Ovary (tissue), 9 donors: Measurements from ENCODE around the gene SLC26A3. TPM values are rescaled to one million over a fixed set of nuclear protein-coding genes. Genes with fewer than 3 reads are reported as not detected.

Source experiments
- DNase-seq, 5 donors: peaks; one replicate each; pipeline ENCODE4 v3.0.0-alpha.2; 2019 to 2020
- H3K27ac ChIP-seq, 2 donors: fragments of 200-600 bp; one replicate each; pipeline versions ENCODE4 v1.5.1 to v1.8.0; 2019 to 2022
- H3K27me3 ChIP-seq: fragments of 200-600 bp; one replicate; pipeline ENCODE4 v1.8.0; 2022
- H3K36me3 ChIP-seq: fragments of 200-600 bp; sonication (generic); one replicate; pipeline ENCODE4 v1.5.1; 2019
- H3K4me1 ChIP-seq: one replicate; pipeline ENCODE4 v1.8.1; 2013; ENCODE audit warnings: mild to moderate bottlenecking, moderate library complexity; ENCODE audit not compliant: insufficient read depth
- H3K4me3 ChIP-seq: fragments of 200-600 bp; sonication (generic); one replicate; pipeline ENCODE4 v1.5.1; 2017
- H3K9me3 ChIP-seq, 2 donors: fragments of 200-600 bp in 1 of 2; sonication (generic) in 1 of 2; one replicate each; pipeline versions ENCODE4 v1.5.1 to v1.8.1; 2013 to 2019; ENCODE audit warnings: mild to moderate bottlenecking in 1 of 2, moderate library complexity in 1 of 2
- EP300 ChIP-seq: sonication (generic); formaldehyde crosslinking; IDR thresholded peaks from one replicate; pipeline ENCODE4 v1.6.1; 2017; ENCODE audit warnings: antibody characterized with exemption
- POLR2A ChIP-seq: fragments of 450-650 bp; IDR thresholded peaks from one replicate; pipeline ENCODE4 v1.6.1; 2017; ENCODE audit warnings: antibody characterized with exemption, mild to moderate bottlenecking, moderate library complexity
- WGBS, 3 donors: extraction: QIAGEN DNeasy Blood & Tissue Kit in 1 of 3; methylation state at CpG; one replicate each; pipeline versions ENCODE4 v1.1.5 to v1.1.7; 2013 to 2017; 5-methylcytosine and 5-hydroxymethylcytosine counted together
- intact Hi-C, 4 donors: fragments of 100-400 bp; cut with DNase I; formaldehyde crosslinking; loops; one replicate each; pipeline versions ENCODE4 v1.11.0 to v1.15.1; 2022 to 2023
- polyA plus RNA-seq, 2 donors: library from polyadenylated mRNA; stranded (reverse); fragments of 200-250 nt in 1 of 2; fragments of 350-450 nt in 1 of 2; fragmentation: Illumina TruSeq in 1 of 2; extraction: RNeasy Lipid Tissue Mini Kit (QIAGEN cat#74804) in 1 of 2; gene quantifications; one replicate each; pipeline ENCODE4 v1.2.3, GENCODE V29; 2013 to 2014
- total RNA-seq, 7 donors: library from RNA; depleted of rRNA in 2 of 7; stranded (reverse); fragments of >200 nt in 2 of 7; fragmentation: NEBNext Ultra II Directional in 3 of 7; extraction: Animal tissue kit (Norgen Biotek cat#: 25700) in 3 of 7; gene quantifications; one replicate each; pipeline versions ENCODE4 v1.1.0 to v1.2.4, GENCODE V29; 2016 to 2023
- TF ChIP-seq, protein P1 (sequence below), 3 donors: fragments of 450-650 bp in 2 of 3; fragments of 200-600 bp in 1 of 3; IDR thresholded peaks; one replicate each; pipeline versions ENCODE4 v1.5.1 to v1.8.0; 2016 to 2022; ENCODE audit warnings: antibody characterized with exemption in 3 of 3, mild to moderate bottlenecking in 1 of 3
- donor health status: DM: no; HTN: no; CAD: no; lungs with moderate emphysema.
- donor health status: DM: no; HTN: no; CAD: no.
- donor health status: Bipolar disorder and iron deficiency.
- donor health status: DM: yes; HTN: yes; CAD: no.
- donor health status: DM: no; HTN: no; CAD: no.
- donor health status: DM: yes; HTN: yes; CAD: no.

Gene SLC26A3
- total and polyA plus RNA-seq, 9 donors, result 0.06 to 1.9 (median 0.38) TPM; not detected in 3

DNA sequence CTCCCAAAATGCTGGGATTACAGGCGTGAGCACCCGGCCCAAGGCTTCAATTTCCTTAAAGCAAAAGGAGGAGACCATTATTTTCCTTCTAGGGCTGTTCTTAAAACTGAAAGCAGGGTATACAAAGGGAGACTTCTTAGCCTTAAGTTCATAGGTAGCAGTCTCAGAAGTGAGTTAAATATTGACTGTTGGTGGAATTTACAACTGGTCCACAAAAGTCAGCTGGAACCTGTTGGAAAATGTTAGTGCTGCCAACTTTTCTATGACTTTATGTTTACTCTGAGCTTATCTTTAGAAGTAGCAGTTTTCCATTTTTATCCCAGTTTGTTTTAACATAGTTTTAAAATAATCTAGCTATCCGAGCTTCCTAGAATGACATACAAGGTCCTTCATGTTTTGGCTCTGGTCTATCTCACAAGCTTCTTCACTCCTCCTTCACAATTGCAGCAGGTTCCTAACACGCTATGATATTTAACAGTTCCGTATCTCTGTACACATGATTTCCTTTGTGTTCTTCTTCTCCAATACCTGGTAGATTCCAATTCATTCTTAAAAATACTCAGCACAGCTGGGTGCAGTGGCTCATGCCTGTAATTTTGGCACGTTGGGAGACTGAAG lies 3.3 kb downstream of the SLC26A3 start:
- H3K36me3 ChIP-seq, result no peaks in the 10 kb centered on the region
- intact Hi-C loops, result loop anchor here in 1 of 4 donors (10.0 kb wide), 1 partner anchor 55 kb away; no protein-coding TSS in a partner anchor
- 6 to 16% (median 8%) methylated on average over 6 of the region's 6 CpGs for WGBS, 3 donors

DNA sequence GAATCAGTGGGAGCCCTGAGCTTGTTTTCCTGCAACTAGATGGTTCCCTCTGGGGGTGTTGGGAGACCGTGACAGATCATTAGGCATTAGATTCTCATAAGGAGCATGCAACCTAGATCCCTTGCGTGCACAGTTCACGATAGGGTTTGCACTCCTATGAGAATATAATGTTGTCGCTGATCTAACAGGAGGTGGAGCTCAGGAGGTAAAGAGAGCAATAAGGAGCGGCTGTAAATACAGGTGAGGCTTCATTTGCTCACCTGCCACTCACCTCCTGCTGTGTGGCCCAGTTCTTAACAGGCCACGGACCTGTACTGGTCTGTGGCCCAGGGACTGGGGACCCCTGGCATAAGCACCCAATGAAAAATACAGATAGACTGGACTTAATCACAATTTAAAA lies 10.7 kb downstream of the SLC26A3 start:
- H3K36me3 ChIP-seq, result no peaks in the 10 kb centered on the region
- H3K27me3 ChIP-seq, result no peaks in the 10 kb centered on the region
- WGBS, 3 donors, result 80 to 85% (median 85%) methylated on average over 6 of the region's 6 CpGs
- H3K4me1 ChIP-seq, result no peaks in the 10 kb centered on the region
- no peak for DNase-seq
- H3K4me3 ChIP-seq, result no peak overlapping the region
- intact Hi-C loops, result loop anchor here in 1 of 4 donors (10.0 kb wide), 1 partner anchor 62 kb away; no protein-coding TSS in a partner anchor
- no peak overlapping the region for H3K27ac ChIP-seq
- H3K9me3 ChIP-seq, result no peaks in the 10 kb centered on the region
- TF ChIP-seq EP300 (no peak), POLR2A (no peak)
- TF ChIP-seq, protein P1, sequence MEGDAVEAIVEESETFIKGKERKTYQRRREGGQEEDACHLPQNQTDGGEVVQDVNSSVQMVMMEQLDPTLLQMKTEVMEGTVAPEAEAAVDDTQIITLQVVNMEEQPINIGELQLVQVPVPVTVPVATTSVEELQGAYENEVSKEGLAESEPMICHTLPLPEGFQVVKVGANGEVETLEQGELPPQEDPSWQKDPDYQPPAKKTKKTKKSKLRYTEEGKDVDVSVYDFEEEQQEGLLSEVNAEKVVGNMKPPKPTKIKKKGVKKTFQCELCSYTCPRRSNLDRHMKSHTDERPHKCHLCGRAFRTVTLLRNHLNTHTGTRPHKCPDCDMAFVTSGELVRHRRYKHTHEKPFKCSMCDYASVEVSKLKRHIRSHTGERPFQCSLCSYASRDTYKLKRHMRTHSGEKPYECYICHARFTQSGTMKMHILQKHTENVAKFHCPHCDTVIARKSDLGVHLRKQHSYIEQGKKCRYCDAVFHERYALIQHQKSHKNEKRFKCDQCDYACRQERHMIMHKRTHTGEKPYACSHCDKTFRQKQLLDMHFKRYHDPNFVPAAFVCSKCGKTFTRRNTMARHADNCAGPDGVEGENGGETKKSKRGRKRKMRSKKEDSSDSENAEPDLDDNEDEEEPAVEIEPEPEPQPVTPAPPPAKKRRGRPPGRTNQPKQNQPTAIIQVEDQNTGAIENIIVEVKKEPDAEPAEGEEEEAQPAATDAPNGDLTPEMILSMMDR (IDR thresholded peaks at IDR 0.05), result no peak

More for the DNA sequence above, 3.3 kb downstream of the SLC26A3 start:
- TF ChIP-seq POLR2A, result no peak
- no peaks in the 10 kb centered on the region for H3K9me3 ChIP-seq
- H3K4me1 ChIP-seq, result peaks cover 11% of the 10 kb centered on the region
- no peak for DNase-seq
- no peaks in the 10 kb centered on the region for H3K27me3 ChIP-seq
- peak overlapping the region in 1 of 2 donors; percentile 1 for H3K27ac ChIP-seq
- H3K4me3 ChIP-seq, result no peak overlapping the region

DNA sequence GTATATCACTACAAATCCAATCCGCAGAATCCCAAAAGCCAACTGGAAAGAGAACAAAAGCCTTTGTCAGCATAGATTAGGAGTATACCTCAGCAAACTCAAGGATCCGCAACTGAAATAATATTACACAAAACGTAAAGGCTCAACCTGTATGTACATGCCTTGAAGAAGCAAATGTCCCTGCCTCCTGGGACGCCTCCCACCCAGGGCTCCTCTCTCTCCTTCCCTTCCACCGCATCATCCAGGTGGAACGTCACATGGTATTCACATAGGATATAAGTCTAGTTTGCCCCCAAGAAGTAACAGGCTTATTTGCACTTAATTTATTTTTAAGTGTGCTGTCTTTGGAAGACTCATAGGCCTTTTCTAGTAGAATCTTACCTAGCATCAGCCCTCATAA lies 13.4 kb downstream of the SLC26A3 start:
- no peaks in the 10 kb centered on the region for H3K4me1 ChIP-seq
- no peak overlapping the region for H3K27ac ChIP-seq
- H3K27me3 ChIP-seq, result no peaks in the 10 kb centered on the region
- TF ChIP-seq EP300 (no peak), POLR2A (no peak)
- TF ChIP-seq, protein P1 (IDR thresholded peaks at IDR 0.05), result no peak
- WGBS, 3 donors, result 93 to 95% (median 94%) methylated on average over 6 of the region's 6 CpGs
- DNase-seq, result no peak
- H3K9me3 ChIP-seq, result no peaks in the 10 kb centered on the region
- intact Hi-C loops, result loop anchor here in 1 of 4 donors (10.0 kb wide), 1 partner anchor 65 kb away; no protein-coding TSS in a partner anchor
- no peak overlapping the region for H3K4me3 ChIP-seq
- no peaks in the 10 kb centered on the region for H3K36me3 ChIP-seq

DNA sequence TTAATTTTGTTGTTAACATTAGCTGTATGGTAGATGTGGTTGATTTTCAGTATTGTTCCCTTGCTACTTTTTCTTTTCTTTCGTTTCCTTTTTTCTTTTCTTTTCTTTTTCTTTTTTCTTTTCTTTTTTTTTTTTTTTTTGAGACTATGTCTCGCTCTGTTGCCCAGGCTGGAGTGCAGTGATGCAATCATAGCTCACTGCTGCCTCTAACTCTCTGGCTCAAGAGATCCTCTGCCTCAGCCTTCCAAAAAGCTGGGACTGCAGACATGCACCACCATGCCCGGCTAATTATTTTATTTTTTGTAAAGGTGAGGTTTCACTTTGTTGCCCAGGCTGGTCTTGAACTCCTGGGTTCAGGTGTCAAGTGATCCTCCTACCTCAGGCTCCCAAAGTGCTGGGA lies 14.4 kb downstream of the SLC26A3 start:
- intact Hi-C loops, result no loop called here
- Histone ChIP-seq H3K36me3 (no peaks in the 10 kb centered on the region), H3K9me3 (no peaks in the 10 kb centered on the region), H3K27ac (no peak overlapping the region), H3K27me3 (no peaks in the 10 kb centered on the region), H3K4me1 (no peaks in the 10 kb centered on the region), H3K4me3 (no peak overlapping the region)
- DNase-seq, result no peak
- WGBS, 3 donors, result 70 to 78% (median 70%) methylated on average over 3 of the region's 3 CpGs
- TF ChIP-seq, protein P1 (IDR thresholded peaks at IDR 0.05), result no peak
- TF ChIP-seq POLR2A (no peak), EP300 (no peak)

DNA sequence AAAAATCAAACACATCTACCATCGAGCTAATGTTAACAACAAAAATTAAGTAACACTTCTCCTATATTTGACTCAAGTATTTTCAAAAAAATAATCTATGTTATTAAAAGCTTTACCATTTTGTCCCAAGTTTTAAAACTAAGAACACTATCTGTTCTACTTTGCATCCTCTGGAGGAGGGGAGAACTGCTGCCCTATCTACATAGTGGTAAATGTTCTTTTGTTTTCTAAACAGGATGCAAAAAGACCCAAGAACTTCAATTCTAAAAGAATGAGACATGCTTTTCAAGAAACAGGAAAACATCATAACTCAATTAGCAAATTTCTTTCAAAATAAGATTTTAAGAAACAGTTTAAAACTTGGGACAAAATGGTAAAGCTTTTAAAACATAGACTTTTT lies 14.8 kb downstream of the SLC26A3 start:
- no peaks in the 10 kb centered on the region for H3K36me3 ChIP-seq
- DNase-seq, result no peak
- no peak for TF ChIP-seq EP300
- TF ChIP-seq POLR2A, result no peak
- TF ChIP-seq, protein P1 (IDR thresholded peaks at IDR 0.05), result no peak
- no peaks in the 10 kb centered on the region for H3K9me3 ChIP-seq
- intact Hi-C loops, result no loop called here
- 11 to 26% (median 22%) methylated on average over 1 of the region's 1 CpG for WGBS, 3 donors
- H3K27ac ChIP-seq, result no peak overlapping the region
- no peaks in the 10 kb centered on the region for H3K27me3 ChIP-seq
- no peaks in the 10 kb centered on the region for H3K4me1 ChIP-seq
- H3K4me3 ChIP-seq, result no peak overlapping the region
